ENCODE results near the gene DNAH10. TPM values are rescaled to one million over a fixed set of nuclear protein-coding genes. Genes with fewer than 3 reads are reported as not detected.

The DNAH10 gene
- total and polyA plus RNA-seq, 8 donors = 0.02 to 0.59 (median 0.09) TPM; not detected in 1

GRCh38 chr12:123854232-123854631 lies 92.1 kb downstream of the DNAH10 start:
- DNase-seq = no peak
- no peak overlapping the region for H3K4me3 ChIP-seq
- ATAC-seq = no peak
- no peak for FAIRE-seq
- no peaks in the 10 kb centered on the region for H3K9me3 ChIP-seq
- no peaks in the 10 kb centered on the region for H3K4me1 ChIP-seq
- H3K27ac ChIP-seq = no peak overlapping the region
- H3K36me3 ChIP-seq = no peaks in the 10 kb centered on the region
- WGBS, 2 donors = 62 to 74% methylated on average over 7 of the region's 7 CpGs
- no peak for TF ChIP-seq CTCF (IDR thresholded peaks at IDR 0.05)
- intact Hi-C loops (cut with DNase I) = no loop called here
- H3K27me3 ChIP-seq = no peaks in the 10 kb centered on the region

GRCh38 chr12:123854918-123855317 lies 92.8 kb downstream of the DNAH10 start:
- no peaks in the 10 kb centered on the region for H3K36me3 ChIP-seq
- WGBS, 2 donors = 44 to 47% methylated on average over 6 of the region's 6 CpGs
- H3K4me1 ChIP-seq = no peaks in the 10 kb centered on the region
- no peak overlapping the region for H3K4me3 ChIP-seq
- no peak for TF ChIP-seq CTCF (IDR thresholded peaks at IDR 0.05)
- FAIRE-seq (no peak), ATAC-seq (no peak), DNase-seq (no peak)
- H3K9me3 ChIP-seq = no peaks in the 10 kb centered on the region
- no peaks in the 10 kb centered on the region for H3K27me3 ChIP-seq
- intact Hi-C loops (cut with DNase I) = no loop called here
- no peak overlapping the region for H3K27ac ChIP-seq

GRCh38 chr12:123856681-123857080 lies 94.6 kb downstream of the DNAH10 start:
- intact Hi-C loops (cut with DNase I) = no loop called here
- Histone ChIP-seq H3K36me3 (no peaks in the 10 kb centered on the region), H3K4me3 (no peak overlapping the region), H3K9me3 (no peaks in the 10 kb centered on the region), H3K27me3 (no peaks in the 10 kb centered on the region), H3K4me1 (no peaks in the 10 kb centered on the region), H3K27ac (no peak overlapping the region)
- no peak for TF ChIP-seq CTCF (IDR thresholded peaks at IDR 0.05)
- no peak for ATAC-seq
- WGBS, 2 donors = 78 to 87% methylated on average over 1 of the region's 1 CpG
- FAIRE-seq = peak; percentile 99
- no peak for DNase-seq

- H3K27ac ChIP-seq = no peak overlapping the region
- H3K4me1 ChIP-seq = no peaks in the 10 kb centered on the region
- H3K36me3 ChIP-seq = no peaks in the 10 kb centered on the region
- no peaks in the 10 kb centered on the region for H3K9me3 ChIP-seq
- DNase-seq = no peak
- H3K27me3 ChIP-seq = peaks cover 0 to 3% (median 0%) of the 10 kb centered on the region in 4 donors
- FAIRE-seq = no peak
- no peak overlapping the region for H3K4me3 ChIP-seq
- TF ChIP-seq CTCF (IDR thresholded peaks at IDR 0.05) = no peak
- no peak for ATAC-seq
- 64 to 70% methylated on average over 9 of the region's 9 CpGs for WGBS, 2 donors
- intact Hi-C loops (cut with DNase I) = no loop called here
These were observed 96.1 kb downstream of the DNAH10 start for GRCh38 chr12:123858176-123858575.

- no peak for ATAC-seq
- WGBS, 2 donors = 71 to 76% methylated on average over 13 of the region's 13 CpGs
- Histone ChIP-seq H3K27ac (no peak overlapping the region), H3K36me3 (no peaks in the 10 kb centered on the region), H3K27me3 (peaks cover 0 to 3% (median 0%) of the 10 kb centered on the region in 4 donors), H3K9me3 (no peaks in the 10 kb centered on the region), H3K4me3 (no peak overlapping the region), H3K4me1 (no peaks in the 10 kb centered on the region)
- intact Hi-C loops (cut with DNase I) = no loop called here
- no peak for DNase-seq
- no peak for TF ChIP-seq CTCF (IDR thresholded peaks at IDR 0.05)
- FAIRE-seq = no peak
These were observed 96.9 kb downstream of the DNAH10 start for GRCh38 chr12:123859035-123859434.
